GM18868 (cell line): ENCODE measurements around the gene ZFYVE9.
"Not testable (repeated sequence)": the region's sequence is repeated elsewhere in the genome, so short reads cannot be mapped to it uniquely, and the experiment has no call there.

Source experiments
- ATAC-seq: cut with Tn5 transposase; IDR thresholded peaks from one replicate; pipeline ENCODE4 v1.9.1; 2021; ENCODE audit warnings: mild to moderate bottlenecking, moderate library complexity; ENCODE audit not compliant: unreplicated experiment

Gene ZFYVE9

DNA sequence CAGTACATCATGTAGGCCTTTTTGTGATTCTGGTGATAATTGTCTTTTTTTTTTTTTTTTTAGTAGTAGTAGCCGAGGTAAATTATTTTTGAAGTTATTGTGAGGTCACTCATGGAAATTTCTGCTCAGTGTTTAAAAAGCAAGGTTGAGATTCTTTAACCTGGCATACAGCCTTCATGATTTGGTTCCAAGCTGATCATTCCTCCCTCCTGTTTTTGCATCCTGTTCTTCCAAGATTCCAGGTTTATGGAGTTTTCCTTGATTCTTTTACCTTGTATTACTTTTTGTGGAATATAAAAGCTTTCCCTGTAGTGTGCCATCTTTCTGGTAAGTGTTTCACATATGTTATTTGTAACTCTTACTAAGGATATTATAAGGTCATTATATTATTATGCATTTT, 9.1 kb downstream of the ZFYVE9 start:
- ATAC-seq, result no peak

DNA sequence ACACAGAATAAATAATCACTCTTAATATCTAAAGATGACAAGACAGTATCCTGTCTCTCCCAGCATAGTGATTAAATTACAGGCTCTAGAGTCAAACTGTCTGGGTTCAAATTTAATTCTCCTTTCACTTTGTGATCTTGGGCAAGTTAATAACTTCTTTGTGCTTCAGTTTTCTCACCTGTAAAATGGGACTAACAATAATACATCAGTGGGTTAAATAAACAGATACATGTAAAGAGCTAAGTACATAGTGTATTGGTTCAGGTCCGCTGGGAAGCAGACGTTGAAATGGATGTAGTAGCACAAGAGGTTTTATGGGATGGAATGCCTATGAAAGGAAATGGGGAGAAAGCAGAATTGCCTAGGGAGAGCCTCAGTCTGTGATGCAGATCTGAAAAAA, 10.7 kb downstream of the ZFYVE9 start:
- no peak for ATAC-seq

DNA sequence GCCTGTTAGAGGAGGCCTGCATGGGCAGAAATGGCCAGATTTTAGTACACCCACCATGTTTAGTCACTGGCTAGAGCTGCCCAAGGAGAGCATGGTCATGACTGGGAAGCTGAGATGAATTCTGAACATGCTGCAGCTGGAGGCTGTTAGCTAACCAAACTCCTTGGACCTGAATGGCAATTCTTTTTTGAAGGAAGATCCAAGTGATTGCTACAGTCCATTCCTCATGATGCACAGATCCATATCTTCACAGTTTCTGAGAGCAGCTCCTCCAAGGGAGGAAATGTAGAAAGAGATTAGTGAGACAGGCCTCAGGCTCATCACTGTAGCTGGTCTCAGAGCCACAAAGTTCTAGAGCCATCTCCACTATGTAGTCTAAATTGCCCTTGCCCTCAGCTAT, 11.1 kb downstream of the ZFYVE9 start:
- no peak for ATAC-seq

DNA sequence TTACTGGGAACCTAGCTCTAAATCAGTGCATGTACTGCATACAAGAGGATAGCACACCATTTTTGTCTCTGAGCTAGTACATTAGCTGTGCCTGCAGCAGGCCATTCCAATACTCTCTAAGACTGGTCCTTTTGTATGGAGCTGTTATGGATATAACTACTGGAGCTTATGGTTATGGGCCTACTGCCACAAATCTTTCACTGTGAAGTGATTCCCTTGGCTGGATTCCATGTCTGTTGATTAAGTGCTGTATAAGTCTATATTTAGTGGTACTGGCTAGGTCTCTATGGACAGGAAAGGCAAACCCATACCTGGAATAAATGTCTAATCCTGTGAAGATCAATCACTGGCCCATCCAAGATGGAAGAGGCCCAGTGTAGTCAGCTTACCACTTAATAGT, 12.0 kb downstream of the ZFYVE9 start:
- ATAC-seq, result no peak

DNA sequence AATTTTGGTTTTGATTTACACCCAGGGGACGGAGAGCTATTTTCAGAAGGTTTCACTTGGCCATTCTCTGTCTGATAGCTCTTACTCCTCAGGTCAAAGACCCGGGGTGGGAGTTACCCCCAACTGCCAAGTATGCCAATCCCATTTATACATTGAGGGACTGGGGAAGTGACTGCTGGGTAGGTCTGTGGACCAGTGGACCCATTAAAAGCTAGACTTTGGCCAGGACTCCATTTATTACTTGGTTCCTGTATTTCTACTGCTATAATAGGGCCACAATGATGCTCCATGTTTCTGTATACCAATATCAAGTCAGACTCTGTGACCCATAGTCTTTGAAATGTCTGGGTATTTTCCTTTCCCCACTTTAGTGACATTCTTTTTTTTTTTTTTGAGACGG, 14.6 kb downstream of the ZFYVE9 start:
- no peak for ATAC-seq

DNA sequence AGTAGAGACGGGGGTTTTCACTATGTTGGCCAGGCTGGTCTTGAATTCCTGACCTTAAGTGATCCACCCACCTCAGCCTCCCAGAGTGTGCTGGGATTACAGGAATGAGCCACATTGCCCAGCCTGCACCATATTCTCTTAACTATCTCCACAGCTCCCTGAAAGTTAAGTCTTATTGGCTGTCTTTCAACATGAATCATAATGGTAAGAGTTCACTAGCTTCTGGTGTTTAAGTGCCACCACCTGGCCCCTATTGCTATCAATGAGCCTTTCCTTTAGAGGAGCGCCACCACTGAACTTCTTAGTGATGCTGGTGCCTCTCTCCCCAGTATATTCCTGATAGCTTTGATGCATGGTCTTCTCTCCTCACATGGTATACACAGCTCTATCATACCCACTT, 15.7 kb downstream of the ZFYVE9 start:
- ATAC-seq, result no peak

DNA sequence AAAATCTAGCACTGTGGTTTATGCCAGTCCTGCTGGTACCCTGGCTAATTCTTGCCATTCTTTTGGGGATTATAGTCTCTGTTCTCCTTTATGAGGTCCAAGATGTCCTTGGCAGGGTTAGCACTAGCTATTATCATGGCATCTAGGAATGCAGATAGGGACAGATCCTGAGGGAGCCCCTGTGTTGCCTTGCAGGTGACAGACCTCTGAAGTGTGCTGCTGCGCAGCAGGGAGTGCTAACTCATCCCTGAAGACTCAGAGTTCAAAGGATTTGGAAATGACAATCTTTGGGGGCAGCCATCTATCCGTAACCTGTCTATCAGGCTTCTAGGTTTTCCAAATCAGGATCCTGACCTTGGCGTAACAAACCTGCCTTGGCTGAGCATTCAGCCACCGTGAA, 16.3 kb downstream of the ZFYVE9 start:
- no peak for ATAC-seq

DNA sequence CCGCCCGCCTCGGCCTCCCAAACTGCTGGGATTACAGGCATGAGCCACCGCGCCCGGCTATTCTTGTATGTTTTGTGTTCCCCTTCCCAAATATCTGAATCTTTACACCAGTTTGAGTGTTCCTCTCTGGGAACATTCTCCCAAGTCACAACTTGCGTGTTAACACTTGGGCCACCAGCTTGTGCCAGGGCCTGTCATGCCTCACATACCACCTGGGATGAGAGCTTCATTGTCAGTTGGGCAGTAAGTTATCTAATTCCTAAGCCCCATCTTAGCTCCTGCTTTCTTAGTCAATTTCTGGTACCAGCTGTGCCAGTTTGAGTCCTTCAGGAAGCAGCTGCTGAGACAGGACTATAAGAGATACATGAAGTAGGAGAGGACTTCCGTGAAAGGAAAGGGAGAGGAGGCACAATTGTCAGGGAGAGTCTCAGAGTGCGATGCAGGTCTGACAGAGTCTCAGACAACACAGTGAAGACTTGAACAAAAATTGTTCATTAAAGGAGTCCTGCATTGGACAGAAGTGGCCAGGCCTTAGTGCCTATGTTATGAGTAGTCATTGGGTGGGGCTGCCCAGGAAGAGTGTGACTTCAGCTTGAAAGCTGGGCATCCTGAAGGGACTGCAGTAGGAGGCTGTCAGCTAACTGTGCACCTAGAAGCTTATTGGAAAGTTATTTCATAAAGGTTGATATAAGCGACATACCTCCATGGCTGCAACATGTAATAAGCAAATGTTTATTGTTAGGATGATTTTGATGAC, 17.3 kb downstream of the ZFYVE9 start:
- no peak for ATAC-seq

DNA sequence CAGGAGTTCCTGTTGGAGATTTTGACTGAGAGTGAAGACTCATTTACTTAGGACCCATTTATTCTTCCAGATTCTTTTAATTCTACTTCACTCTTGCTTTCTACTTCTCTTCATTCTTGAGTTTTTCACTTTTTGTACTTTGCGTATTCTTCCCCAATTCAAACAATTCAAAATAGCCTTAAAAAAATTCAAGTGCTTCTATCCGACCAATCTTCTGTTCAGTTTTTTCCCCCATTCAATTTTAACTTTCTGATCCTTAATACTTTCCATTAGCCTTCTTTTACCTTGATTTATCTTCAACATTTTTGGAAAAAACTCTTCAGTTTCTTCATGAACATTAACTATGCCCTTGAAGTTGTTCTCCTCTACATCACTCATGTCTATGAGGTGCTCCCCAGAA, 21.1 kb downstream of the ZFYVE9 start:
- no peak for ATAC-seq

DNA sequence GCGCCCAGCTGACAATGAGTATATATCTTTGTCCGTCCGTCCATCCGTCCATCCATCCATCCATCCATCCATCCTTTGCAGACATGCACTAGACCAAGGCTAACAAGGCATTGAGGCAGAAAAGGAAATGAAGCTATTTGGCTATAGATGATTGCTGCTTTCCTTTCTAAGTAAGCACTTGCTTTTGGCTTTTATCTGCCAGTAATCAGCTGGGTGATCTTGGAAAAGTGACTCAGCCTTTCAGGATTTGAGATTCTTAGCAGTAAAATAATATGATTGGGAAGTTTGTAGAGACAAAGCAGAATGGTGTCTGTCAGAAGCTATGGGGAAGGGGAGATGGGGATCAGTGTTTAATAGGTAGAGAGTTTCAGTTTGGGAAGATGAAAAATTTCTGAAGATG, 22.7 kb downstream of the ZFYVE9 start:
- no peak for ATAC-seq

DNA sequence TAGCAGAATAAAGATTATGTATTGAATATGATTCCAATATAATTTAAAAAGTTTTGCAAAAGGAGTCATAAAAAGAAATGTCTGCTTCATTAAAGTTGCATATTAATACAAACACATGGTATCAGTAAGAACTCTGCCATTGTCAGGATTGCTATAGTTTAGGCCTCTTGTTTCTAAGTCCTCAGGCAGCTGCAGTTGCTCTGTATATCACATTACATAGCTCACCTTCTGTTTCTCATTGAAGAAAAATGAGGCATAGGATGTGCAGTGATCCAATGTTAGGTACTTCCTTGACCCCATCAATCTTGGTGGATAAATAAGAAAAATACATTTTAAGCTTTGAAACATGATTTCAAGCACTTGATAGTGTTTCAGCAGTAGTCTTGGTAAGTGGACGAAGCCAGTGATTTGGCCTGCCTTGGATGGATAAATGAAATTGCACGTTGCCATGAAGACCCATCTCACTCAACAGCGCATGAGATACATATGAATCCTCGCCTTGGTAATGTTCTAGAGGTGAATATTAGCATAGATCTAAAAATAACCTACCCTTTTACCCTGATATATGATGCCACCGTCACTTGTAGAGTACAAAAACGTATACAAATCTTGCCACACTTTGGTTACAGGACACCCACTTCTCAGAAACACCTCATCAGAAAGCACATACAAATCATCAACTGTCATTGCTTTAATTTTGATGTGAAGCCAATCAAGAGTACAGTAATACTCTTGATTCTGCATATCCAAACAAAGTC, 25.3 kb downstream of the ZFYVE9 start:
- no peak for ATAC-seq

DNA sequence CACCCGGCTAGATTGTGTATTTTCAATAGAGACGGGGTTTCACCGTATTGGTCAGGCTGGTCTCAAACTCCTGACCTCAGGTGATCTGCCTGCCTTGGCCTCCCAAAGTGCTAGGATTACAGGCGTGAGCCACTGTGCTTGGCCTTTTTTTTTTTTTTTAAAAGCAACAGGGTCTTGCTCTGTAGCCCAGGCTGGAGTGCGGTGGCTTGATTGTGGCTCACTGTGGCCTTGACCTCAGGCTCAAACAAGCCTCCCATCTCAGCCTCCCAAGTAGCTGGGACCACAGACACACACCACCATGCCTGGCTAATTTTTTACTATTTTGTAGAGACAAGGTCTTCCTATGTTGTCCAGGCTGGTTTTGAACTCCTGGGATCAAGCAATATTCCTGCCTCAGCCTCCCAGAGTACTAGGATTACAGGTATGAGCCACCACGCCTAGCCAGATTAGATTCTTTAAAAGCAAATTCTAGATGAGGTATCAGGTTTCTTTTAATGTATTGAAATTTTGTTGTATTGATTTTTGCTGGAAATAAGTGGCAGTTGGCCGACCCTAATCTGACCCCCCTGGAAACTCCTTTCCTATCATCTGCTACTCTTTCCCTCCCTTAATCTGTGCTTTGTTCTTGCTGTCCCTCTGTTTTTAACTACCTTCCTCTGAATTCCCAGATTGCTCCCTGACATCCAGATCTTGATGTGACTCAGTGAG, 26.6 kb downstream of the ZFYVE9 start:
- no peak for ATAC-seq

DNA sequence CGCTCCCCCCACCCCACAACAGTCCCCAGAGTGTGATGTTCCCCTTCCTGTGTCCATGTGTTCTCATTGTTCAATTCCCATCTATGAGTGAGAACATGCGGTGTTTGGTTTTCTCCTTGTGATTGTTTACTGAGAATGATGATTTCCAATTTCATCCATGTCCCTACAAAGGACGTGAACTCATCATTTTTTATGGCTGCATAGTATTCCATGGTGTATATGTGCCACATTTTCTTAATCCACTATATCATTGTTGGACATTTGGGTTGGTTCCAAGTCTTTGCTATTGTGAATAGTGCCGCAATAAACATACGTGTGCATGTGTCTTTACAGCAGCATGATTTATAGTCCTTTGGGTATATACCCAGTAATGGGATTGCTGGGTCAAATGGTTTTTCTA, 29.3 kb downstream of the ZFYVE9 start:
- not testable (repeated sequence) for ATAC-seq

DNA sequence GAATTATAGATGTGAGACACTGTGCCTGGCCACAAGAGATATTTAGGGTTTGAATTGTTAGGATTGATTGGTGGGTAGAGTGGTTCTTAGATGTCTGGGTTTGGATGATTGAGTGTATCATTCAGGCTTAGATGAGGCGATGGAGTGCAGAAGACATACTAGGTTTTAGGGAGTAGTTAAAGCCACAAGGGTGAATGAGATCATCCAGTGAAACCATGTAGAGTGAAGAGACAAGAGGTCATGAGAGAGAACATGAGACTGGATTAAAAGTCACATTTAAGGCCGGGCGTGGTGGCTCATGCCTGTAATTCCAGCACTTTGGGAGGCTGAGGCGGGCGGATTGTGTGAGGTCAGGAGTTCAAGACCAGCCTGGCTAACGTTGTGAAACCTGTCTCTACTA, 37.2 kb downstream of the ZFYVE9 start:
- ATAC-seq, result no peak

DNA sequence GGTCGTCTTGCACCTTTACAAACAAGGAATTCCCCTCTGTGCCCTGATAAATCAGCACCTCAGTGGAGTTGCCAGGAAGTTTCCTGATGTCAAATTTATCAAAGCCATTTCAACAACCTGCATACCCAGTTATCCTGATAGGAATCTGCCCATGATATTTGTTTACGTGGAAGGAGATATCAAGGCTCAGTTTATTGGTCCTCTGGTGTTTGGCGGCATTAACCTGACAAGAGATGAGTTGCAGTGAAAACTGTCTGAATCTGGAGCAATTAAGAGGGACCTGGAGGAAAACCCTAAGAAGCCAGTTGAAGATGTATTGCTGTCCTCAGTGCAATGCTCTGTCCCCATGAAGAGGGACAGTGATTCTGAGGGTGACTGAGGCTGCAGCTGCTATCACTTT, 38.3 kb downstream of the ZFYVE9 start:
- ATAC-seq, result no peak

DNA sequence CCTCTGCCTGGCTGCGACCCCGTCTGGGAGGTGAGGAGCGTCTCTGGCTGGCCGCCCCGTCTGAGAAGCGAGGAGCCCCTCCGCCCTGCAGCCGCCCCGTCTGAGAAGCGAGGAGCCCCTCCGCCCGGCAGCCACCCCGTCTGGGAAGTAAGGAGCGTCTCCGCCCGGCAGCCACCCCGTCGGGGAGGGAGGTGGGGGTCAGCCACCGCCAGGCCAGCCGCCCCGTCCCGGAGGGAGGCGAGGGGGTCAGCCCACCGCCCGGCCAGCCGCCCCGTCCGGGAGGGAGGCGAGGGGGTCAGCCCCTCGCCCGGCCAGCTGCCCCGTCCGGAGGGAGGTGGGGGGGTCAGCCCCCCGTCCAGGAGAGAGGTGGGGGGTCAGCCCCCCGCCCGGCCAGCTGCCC, 39.9 kb downstream of the ZFYVE9 start:
- ATAC-seq, result not testable (repeated sequence)

DNA sequence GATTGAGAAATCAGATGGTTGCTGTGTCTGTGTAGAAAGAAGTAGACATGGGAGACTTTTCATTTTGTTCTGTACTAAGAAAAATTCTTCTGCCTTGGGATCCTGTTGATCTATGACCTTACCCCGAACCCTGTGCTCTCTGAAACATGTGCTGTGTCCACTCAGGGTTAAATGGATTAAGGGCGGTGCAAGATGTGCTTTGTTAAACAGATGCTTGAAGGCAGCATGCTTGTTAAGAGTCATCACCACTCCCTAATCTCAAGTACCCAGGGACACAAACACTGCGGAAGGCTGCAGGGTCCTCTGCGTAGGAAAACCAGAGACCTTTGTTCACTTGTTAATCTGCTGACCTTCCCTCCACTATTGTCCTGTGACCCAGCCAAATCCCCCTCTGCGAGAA, 40.4 kb downstream of the ZFYVE9 start:
- not testable (repeated sequence) for ATAC-seq

DNA sequence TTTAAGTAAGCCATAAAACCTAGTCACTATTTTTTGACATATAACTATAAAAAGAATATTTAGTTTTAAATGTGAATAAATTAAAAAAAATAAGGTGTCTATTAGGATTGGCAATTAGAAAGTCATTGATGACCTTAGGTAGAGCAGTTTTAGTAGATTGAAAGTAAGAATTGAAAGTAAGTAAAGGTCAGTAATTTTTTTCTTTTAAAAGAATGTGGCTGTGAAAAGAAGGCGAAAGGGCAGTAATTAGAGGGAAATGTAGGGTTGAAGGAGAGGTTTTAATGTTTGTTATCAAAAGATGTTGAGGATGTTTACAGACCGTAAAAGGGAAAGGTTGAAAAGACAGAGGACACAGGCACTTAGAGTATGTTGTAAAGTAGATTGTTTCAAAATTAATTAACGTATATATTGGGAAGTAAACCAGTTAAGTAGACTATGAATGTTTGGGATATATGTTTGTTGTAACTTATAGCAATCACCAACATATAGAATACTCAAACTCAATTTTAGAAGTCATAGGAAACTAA, 41.0 kb downstream of the ZFYVE9 start:
- ATAC-seq, result no peak

DNA sequence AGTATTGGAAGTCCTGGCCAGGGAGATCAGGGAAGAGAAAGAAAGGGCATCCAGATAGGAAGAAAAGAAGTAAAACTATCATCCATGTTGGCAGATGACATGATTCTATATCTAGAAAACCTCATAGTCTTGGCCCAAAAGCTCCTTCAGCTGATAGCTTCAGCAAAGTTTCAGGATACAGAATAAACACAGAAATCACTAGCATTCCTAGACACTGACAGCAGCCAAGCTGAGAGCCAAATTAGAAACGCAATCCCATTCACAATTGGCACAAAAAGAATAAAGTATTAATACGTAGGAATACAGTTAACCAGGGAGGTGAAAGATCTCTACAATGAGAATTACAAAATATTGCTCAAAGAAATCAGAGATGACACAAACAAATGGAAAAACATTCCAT, 44.6 kb downstream of the ZFYVE9 start:
- ATAC-seq, result no peak

DNA sequence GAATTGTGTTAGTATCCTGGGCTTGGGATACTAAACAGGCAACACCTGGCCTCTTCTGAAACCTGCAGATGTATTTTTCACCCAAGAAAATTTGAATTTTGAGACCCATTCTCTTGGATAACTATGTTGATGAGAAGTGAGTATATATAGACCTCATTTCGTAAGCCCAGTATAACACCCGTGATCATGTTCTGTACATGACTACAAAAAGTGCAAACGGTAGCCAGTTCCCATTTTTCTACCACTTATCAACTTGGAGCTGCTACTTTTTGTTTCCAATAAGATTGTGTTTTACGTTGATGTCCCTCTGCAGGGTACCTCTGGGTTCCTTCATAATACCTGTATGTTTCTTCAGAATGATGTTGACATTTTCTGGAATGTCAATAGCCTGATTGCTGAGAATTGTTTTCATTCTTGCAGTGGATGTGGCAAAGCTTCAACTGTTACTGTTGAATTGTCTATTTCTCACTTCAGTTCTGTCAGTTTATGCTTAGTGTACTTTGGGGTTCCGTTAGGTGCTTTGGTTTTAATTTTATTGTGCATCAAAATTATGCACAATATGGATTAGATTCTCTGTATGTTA, 48.1 kb downstream of the ZFYVE9 start:
- ATAC-seq, result no peak

DNA sequence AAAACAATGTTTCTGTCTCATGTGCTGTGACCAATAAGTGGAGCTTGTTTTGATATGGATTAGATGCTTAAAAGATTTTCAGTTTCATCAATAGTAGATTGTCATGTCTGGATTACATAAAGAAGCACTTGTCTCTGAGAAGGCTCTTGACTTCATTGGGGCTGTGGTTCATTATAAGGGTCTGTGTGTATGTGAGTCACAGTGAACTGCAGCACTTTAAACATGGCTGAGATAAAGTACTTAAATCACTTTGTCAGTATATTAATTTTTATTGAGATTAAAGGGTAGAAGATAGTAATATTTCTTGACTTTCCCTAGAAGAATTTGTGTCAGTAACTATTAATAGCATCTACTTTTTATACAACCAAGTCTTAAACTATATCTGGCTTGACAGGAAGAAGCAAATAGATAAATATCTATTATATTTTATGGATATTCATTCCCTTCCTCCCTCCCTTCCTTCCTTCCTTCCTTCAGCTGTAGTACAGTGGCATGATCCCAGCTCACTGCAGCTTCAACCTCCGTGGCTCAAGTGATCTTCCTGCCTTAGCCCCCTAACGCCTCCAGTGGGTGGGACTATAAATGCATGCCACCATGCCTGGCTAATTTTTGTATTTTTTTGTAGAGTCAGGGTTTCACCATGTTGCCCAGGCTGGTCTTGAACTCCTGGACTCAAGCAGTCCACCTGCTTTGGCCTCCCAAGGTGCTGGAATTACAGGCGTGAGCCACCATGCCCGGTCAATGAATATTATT, 48.8 kb downstream of the ZFYVE9 start:
- ATAC-seq, result no peak
